Peyer's patch (tissue), 4 donors: ENCODE results near the gene GPC6. TPM values are rescaled to one million over a fixed set of nuclear protein-coding genes. Genes with fewer than 3 reads are reported as not detected.

ENCODE experiments used
- DNase-seq, 3 donors: peaks; one replicate each; pipeline ENCODE4 v3.0.0-alpha.2; 2017 to 2019
- H3K27ac ChIP-seq, 4 donors: fragments of 200-600 bp; sonication (generic); one replicate each; pipeline ENCODE4 v1.5.1; 2016 to 2019
- H3K27me3 ChIP-seq, 2 donors: fragments of 200-600 bp; sonication (generic); one replicate each; pipeline ENCODE4 v1.5.1; 2019
- H3K36me3 ChIP-seq, 3 donors: fragments of 200-600 bp; sonication (generic); one replicate each; pipeline ENCODE4 v1.5.1; 2016 to 2019
- H3K4me1 ChIP-seq, 4 donors: fragments of 200-600 bp; sonication (generic); one replicate each; pipeline ENCODE4 v1.5.1; 2016 to 2019
- H3K4me3 ChIP-seq, 4 donors: fragments of 200-600 bp; sonication (generic); 1 replicate in 3 of 4; 2 replicates in 1 of 4; pipeline ENCODE4 v1.5.1; 2016 to 2019; ENCODE audit warnings: mild to moderate bottlenecking in 1 of 4
- H3K9me3 ChIP-seq, 4 donors: fragments of 200-600 bp; sonication (generic); one replicate each; pipeline ENCODE4 v1.5.1; 2016 to 2019; ENCODE audit warnings: mild to moderate bottlenecking in 1 of 4
- POLR2A ChIP-seq, 2 donors: fragments of 450-650 bp; IDR thresholded peaks; one replicate each; pipeline ENCODE4 v1.5.1; 2017; ENCODE audit warnings: antibody characterized with exemption in 2 of 2, mild to moderate bottlenecking in 2 of 2, moderate library complexity in 2 of 2
- total RNA-seq, 4 donors: library from RNA; depleted of rRNA; stranded (reverse); fragments of >200 nt; gene quantifications; one replicate each; pipeline ENCODE4 v1.1.0, GENCODE V29; 2016
- TF ChIP-seq, protein P1 (sequence below), 6 experiments: fragments of 450-650 bp in 4 of 6; fragments of 200-600 bp in 2 of 6; sonication (generic) in 1 of 6; IDR thresholded peaks; one replicate each; pipeline ENCODE4 v1.5.1; 2017 to 2019; ENCODE audit warnings: antibody characterized with exemption in 6 of 6, mild to moderate bottlenecking in 3 of 6, moderate library complexity in 1 of 6

The GPC6 gene
- total RNA-seq, 4 donors from 2014 or later = 1.6 to 13.2 (median 2.6) TPM

- no peak for DNase-seq
- no peaks in the 10 kb centered on the region for H3K9me3 ChIP-seq
- TF ChIP-seq, protein P1, sequence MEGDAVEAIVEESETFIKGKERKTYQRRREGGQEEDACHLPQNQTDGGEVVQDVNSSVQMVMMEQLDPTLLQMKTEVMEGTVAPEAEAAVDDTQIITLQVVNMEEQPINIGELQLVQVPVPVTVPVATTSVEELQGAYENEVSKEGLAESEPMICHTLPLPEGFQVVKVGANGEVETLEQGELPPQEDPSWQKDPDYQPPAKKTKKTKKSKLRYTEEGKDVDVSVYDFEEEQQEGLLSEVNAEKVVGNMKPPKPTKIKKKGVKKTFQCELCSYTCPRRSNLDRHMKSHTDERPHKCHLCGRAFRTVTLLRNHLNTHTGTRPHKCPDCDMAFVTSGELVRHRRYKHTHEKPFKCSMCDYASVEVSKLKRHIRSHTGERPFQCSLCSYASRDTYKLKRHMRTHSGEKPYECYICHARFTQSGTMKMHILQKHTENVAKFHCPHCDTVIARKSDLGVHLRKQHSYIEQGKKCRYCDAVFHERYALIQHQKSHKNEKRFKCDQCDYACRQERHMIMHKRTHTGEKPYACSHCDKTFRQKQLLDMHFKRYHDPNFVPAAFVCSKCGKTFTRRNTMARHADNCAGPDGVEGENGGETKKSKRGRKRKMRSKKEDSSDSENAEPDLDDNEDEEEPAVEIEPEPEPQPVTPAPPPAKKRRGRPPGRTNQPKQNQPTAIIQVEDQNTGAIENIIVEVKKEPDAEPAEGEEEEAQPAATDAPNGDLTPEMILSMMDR (IDR thresholded peaks at IDR 0.05) = no peak
- no peak for TF ChIP-seq POLR2A (IDR thresholded peaks at IDR 0.05)
- H3K27me3 ChIP-seq = no peaks in the 10 kb centered on the region
- H3K27ac ChIP-seq = no peak overlapping the region
- no peaks in the 10 kb centered on the region for H3K36me3 ChIP-seq
- no peak overlapping the region for H3K4me3 ChIP-seq
- no peaks in the 10 kb centered on the region for H3K4me1 ChIP-seq
These were observed 70.0 kb downstream of the GPC6 start for GRCh38 chr13:93296584-93296983.

DNA sequence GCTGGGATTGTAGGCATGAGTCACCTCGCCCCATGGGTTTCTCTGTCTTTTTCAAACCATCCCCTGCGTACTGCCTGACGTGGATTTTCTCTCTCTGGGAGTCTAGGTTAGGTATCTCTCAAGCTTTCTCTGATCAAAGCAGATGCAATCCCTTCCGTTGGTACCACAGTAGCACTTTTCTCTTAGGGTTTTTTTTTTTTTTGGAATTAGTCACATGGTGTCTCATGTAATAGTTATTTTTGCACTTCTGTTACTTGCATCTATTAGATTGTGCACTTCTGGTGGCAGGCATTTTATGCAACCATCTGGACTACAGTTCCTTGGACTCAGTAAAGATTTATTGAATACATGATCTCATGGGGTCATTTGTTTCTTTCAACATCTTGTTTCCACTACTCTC, 72.1 kb downstream of the GPC6 start:
- TF ChIP-seq, protein P1 (IDR thresholded peaks at IDR 0.05) = no peak
- no peak for TF ChIP-seq POLR2A (IDR thresholded peaks at IDR 0.05)
- no peak overlapping the region for H3K27ac ChIP-seq
- H3K4me3 ChIP-seq = no peak overlapping the region
- H3K36me3 ChIP-seq = no peaks in the 10 kb centered on the region
- no peak for DNase-seq
- H3K9me3 ChIP-seq = no peaks in the 10 kb centered on the region
- H3K4me1 ChIP-seq = no peaks in the 10 kb centered on the region
- no peaks in the 10 kb centered on the region for H3K27me3 ChIP-seq

- H3K4me1 ChIP-seq = no peaks in the 10 kb centered on the region
- no peak for DNase-seq
- TF ChIP-seq POLR2A (IDR thresholded peaks at IDR 0.05) = no peak
- TF ChIP-seq, protein P1 (IDR thresholded peaks at IDR 0.05) = no peak
These were observed 77.5 kb downstream of the GPC6 start for GRCh38 chr13:93304134-93304533.

DNA sequence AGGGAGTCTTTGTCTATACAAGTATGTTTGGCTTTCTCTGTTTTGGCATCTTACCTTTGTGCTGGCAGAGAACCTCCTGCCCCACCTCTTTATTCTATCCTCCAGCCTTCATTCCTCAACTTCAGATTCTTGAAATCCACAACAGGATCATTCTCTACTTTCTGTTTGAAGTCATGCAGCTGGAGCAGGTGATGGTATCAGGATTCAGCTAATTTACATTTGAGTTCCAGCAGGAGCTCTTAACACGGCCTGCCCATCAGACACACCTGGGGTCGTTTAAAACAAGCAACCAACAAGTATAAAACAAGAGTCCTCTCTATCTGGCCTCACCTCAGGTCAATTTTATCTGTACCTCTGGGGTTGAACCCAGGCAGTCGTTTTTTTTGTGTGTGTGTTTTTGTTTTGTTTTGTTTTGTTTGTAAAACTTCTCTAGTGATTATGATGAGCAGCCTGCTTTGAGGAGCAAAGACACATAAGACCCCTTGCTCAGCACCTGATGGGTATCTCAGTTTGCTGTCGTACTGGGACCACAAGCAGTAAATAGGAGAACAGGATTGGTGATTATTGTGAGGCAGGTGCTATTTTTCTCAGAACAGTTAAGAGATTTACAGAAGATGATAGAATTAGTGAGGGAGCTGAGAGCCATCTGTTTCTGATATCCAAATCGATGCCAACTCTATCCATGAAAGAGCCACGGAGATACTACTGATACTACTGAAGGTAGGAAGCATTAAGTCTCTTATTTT, 78.4 kb downstream of the GPC6 start:
- no peak overlapping the region for H3K4me3 ChIP-seq
- DNase-seq = no peak
- no peaks in the 10 kb centered on the region for H3K36me3 ChIP-seq
- no peaks in the 10 kb centered on the region for H3K27me3 ChIP-seq
- no peak overlapping the region for H3K27ac ChIP-seq
- TF ChIP-seq, protein P1 (IDR thresholded peaks at IDR 0.05) = no peak
- TF ChIP-seq POLR2A (IDR thresholded peaks at IDR 0.05) = no peak
- H3K9me3 ChIP-seq = no peaks in the 10 kb centered on the region
- no peaks in the 10 kb centered on the region for H3K4me1 ChIP-seq

More at GRCh38 chr13:93304134-93304533, 77.5 kb downstream of the GPC6 start:
- Histone ChIP-seq H3K4me3 (no peak overlapping the region), H3K9me3 (no peaks in the 10 kb centered on the region), H3K36me3 (no peaks in the 10 kb centered on the region), H3K27ac (no peak overlapping the region), H3K27me3 (no peaks in the 10 kb centered on the region)

- DNase-seq = no peak
- Histone ChIP-seq H3K36me3 (no peaks in the 10 kb centered on the region), H3K4me3 (no peak overlapping the region), H3K27ac (no peak overlapping the region), H3K4me1 (no peaks in the 10 kb centered on the region), H3K27me3 (no peaks in the 10 kb centered on the region), H3K9me3 (no peaks in the 10 kb centered on the region)
- no peak for TF ChIP-seq POLR2A (IDR thresholded peaks at IDR 0.05)
- TF ChIP-seq, protein P1 (IDR thresholded peaks at IDR 0.05) = no peak
These were observed 79.3 kb downstream of the GPC6 start for GRCh38 chr13:93305886-93306285.
